Activated CD8-positive, alpha-beta memory T cell treated with anti-CD3 and anti-CD28 coated beads, Interleukin-2, amount 50 U/mL, for 4 hours (primary cell): ENCODE measurements around the gene HIPK2.

Source experiments
- DNase-seq: peaks from one replicate; pipeline ENCODE4 v3.0.0-alpha.2; 2020

Gene HIPK2

GRCh38 chr7:139733751-139734150 lies 44.0 kb downstream of the HIPK2 start:
- no peak for DNase-seq

GRCh38 chr7:139732471-139733167 lies 45.2 kb downstream of the HIPK2 start:
- DNase-seq: no peak

DNA sequence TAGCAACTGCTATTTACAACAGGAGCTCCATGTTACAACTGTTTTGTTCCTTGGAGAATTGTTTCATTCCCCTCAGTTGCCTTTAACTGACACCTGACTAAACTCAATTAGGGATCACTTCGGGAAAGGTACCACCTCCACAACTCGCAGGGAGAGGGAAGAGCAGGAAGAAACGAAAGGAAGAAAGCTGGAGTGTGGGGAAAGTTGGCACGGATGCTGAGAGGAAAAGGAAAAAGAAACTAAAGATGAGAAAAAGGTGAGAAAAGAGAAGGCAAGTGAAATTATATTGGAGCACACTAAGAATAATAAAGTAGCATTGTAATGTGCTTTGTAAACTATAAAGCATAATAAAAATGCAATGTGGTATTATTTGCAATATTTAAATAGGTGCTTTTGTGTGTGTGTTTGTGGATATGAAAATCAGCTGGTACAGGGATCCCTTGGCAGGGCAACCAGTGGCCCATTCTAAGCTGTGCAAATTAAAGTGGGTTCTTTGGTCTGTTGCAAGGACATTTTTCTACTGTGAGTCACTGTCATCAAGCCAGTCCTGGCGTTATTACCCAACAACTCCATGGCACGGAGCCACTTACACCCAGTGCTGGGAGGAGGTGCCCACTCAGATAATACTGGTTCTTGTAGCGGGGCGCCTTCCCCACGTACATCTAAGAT lies 45.9 kb downstream of the HIPK2 start:
- no peak for DNase-seq

- DNase-seq: no peak
These were observed 46.8 kb downstream of the HIPK2 start for GRCh38 chr7:139730746-139731612.

- no peak for DNase-seq
These were observed 49.6 kb downstream of the HIPK2 start for GRCh38 chr7:139728203-139728602.

- no peak for DNase-seq
These were observed 50.6 kb downstream of the HIPK2 start for GRCh38 chr7:139727151-139727705.

GRCh38 chr7:139726485-139726869 lies 51.3 kb downstream of the HIPK2 start:
- no peak for DNase-seq

- no peak for DNase-seq
These were observed 51.8 kb downstream of the HIPK2 start for GRCh38 chr7:139725858-139726484.

DNA sequence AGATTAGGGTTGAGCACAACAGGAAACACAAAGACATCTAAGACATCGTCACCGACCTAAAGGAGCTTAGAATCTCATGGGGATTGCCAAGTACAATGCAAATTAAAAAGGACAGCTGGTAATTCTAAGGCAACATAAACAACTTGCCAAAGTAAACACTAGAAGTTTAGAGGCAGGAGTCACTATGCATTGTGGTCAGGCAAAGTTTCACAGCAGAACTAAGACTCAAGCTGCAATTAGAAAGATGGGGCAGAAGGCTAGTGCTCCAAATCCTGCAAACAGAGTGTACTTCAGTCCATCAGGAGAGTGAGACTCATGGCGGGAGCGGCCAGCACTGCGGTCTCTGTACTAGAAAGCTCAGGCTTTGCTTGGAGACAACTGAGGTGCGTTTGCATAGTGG lies 52.7 kb downstream of the HIPK2 start:
- no peak for DNase-seq

- DNase-seq: no peak
These were observed 55.2 kb downstream of the HIPK2 start for GRCh38 chr7:139722604-139723003.

GRCh38 chr7:139721821-139722220 lies 56.0 kb downstream of the HIPK2 start:
- DNase-seq: no peak

- DNase-seq: no peak
These were observed 56.4 kb downstream of the HIPK2 start for GRCh38 chr7:139721417-139721816.

DNA sequence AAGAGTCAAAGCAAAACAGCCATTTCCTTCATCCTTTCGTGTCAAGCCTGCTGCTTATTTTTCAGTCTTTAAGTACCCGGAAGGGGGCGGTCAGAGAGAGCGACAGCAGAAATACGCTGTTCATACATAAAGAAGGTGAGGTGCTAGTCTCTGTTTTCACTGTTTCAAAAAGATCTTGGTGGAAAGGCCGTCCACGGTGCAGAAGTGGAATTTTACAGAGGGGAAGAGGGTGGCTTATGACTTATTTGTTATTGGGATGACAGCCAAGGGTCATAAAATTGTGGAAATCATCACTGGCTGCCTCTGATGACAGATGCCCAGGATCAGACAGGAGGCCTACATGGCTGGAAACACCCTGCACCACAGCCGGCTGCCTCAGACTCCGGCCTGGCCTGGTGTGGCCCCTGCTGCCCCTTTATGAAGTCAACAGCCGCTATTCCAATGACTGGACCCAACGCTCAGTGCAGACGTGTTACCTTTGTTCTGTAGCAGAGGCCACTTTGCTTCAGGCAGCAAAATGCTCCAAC lies 57.0 kb downstream of the HIPK2 start:
- DNase-seq: no peak

GRCh38 chr7:139720186-139720585 lies 57.6 kb downstream of the HIPK2 start:
- no peak for DNase-seq

DNA sequence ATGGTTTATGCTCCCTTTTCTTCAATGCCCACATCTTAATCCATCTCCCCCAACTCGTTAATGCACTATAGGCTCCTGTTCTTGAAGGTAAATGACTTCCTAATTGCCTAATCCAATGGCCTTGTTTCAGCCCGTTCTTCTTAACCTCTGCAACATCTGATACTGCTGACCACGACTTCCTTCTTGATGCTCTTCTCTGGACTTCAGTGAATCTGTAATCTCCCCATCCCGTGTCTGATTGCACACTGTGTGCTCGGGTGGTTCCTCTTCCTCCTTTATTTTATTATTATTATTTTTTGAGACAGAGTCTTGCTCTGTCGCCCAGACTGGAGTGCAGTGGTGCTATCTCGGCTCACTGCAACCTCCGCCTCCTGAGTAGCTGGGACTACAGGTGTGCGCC lies 58.9 kb downstream of the HIPK2 start:
- no peak for DNase-seq

DNA sequence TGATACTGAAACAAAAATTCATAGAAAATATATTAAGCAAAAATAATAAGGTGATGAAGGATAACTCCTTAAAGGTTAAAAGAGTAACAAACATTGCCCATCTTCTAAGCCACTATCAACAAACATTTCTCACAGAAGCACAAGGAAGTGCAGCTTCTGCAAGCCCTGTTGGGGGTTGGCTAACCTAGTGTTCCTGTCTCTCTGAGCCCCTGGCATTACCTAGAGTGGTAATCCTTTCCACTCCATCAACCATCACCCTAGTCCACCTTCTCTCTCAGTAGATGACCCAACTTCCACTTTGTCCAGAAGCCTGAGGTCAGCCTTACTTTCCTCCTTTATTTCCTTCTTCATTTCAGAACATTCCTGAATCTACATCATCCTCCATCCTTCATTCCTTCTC lies 59.7 kb downstream of the HIPK2 start:
- no peak for DNase-seq

- no peak for DNase-seq
These were observed 61.4 kb downstream of the HIPK2 start for GRCh38 chr7:139716156-139716942.

GRCh38 chr7:139715194-139715815 lies 62.5 kb downstream of the HIPK2 start:
- DNase-seq: no peak

DNA sequence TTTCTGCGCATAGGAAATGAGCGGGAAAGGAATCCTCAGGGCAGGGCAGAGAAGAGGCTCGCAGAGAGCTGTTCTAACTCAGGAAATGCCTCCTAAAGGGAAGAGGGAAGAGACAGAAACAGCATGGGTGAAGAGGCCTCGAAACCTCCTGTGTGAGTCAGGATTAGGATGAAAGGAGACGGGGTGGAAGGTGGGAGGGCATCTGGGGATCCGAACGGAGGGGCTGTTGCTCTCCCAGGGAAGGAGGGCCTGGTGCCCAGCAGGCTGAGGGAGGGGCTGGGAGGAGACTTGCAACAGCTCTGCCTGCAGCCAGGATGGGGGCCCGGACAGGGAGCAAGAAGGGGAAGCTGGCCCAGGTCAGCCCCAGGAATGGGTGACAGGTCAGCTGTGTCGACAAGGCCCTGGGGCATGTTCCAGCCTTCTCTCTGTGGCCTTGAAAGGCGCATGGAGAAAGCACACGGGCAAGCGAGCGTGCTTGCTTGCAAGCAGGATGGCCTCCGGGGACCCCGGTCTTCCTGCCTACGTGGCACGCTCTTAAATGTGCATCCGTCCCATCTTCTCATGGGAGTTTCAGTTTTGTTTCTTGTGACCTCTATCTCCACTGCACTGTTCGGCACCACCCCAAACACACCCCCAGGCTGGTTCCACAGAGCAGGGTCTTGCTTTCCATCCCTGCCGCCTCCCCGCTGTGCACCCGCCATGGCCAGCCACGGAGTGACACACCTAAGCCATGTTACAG lies 63.5 kb downstream of the HIPK2 start:
- DNase-seq: no peak

- DNase-seq: no peak
These were observed 64.2 kb downstream of the HIPK2 start for GRCh38 chr7:139713526-139714162.
